K562 (cell line): ENCODE data around the gene ARHGAP26. TPM values are rescaled to one million over a fixed set of nuclear protein-coding genes. Genes with fewer than 3 reads are reported as not detected.

ENCODE experiments used
- ETV1 ChIP-seq: fragments of 450-650 bp; conservative IDR thresholded peaks from 2 replicates; pipeline ENCODE4 v1.6.1; 2016; ENCODE audit warnings: missing genetic modification characterization, control low read depth, low read depth, missing compliant biosample characterization
- FOXM1 ChIP-seq, 2 experiments: fragments of 450-650 bp in 1 of 2; sonication (generic) in 1 of 2; formaldehyde crosslinking in 1 of 2; IDR thresholded peaks; 2 replicates each; pipeline versions ENCODE4 v1.6.1 to v1.9.0; 2017 to 2022; ENCODE audit warnings: low read depth in 2 of 2, mild to moderate bottlenecking in 2 of 2, missing genetic modification reagents in 1 of 2, moderate library complexity in 1 of 2
- HDAC8 ChIP-seq: fragments of 450-650 bp; IDR thresholded peaks from 2 replicates; pipeline ENCODE4 v1.6.1; 2016; ENCODE audit warnings: mild to moderate bottlenecking, missing genetic modification characterization, moderate library complexity, missing compliant biosample characterization
- NCOA6 ChIP-seq: fragments of 450-650 bp; IDR thresholded peaks from 2 replicates; pipeline ENCODE4 v1.6.1; 2017; ENCODE audit warnings: mild to moderate bottlenecking
- RBM22 ChIP-seq: fragments of 200-400 bp; formaldehyde crosslinking; IDR thresholded peaks from 2 replicates; pipeline ENCODE4 v1.6.1; 2018; ENCODE audit warnings: low read length, low read depth; ENCODE audit not compliant: poor library complexity, severe bottlenecking
- SMAD1 ChIP-seq: fragments of 150-350 bp; IDR thresholded peaks from 2 replicates; pipeline ENCODE4 v1.6.1; 2014; ENCODE audit warnings: low read length, low read depth; ENCODE audit not compliant: partially characterized antibody
- SMARCE1 ChIP-seq: fragments of 450-650 bp; IDR thresholded peaks from 2 replicates; pipeline ENCODE4 v1.7.1; 2016; ENCODE audit warnings: mild to moderate bottlenecking
- TCFL5 ChIP-seq: fragments of 250-450 bp; sonication (Bioruptor Pico); conservative IDR thresholded peaks from 2 replicates; pipeline ENCODE4 v1.6.1; 2021; ENCODE audit warnings: mild to moderate bottlenecking, moderate library complexity, matching md5 sums
- ZNF197 ChIP-seq: fragments of 200-800 bp; sonication (Bioruptor generic); IDR thresholded peaks from 2 replicates; pipeline ENCODE4 v1.6.1; 2016; ENCODE audit warnings: low read depth, missing genetic modification characterization, missing compliant biosample characterization
- ZNF584 ChIP-seq: fragments of 200-800 bp; sonication (Bioruptor generic); IDR thresholded peaks from 2 replicates; pipeline ENCODE4 v1.6.1; 2016; ENCODE audit warnings: low read depth, mild to moderate bottlenecking, missing genetic modification characterization, missing compliant biosample characterization
- ZNF589 ChIP-seq: fragments of 200-800 bp; sonication (Bioruptor generic); IDR thresholded peaks from 2 replicates; pipeline ENCODE4 v1.6.1; 2016; ENCODE audit warnings: low read depth, missing genetic modification characterization, missing compliant biosample characterization
- ZNF717 ChIP-seq: fragments of 250-450 bp; sonication (Bioruptor Pico); IDR thresholded peaks from 2 replicates; pipeline ENCODE4 v1.5.0; 2021
- polyA plus RNA-seq, 8 experiments: library from polyadenylated mRNA; depleted of rRNA in 4 of 8; stranded (reverse) in 5 of 8; unstranded in 3 of 8; fragments of >200 nt; fragmentation: Nextera tagmentation in 2 of 8; fragmentation: Illumina TruSeq in 1 of 8; extraction: Ambion mirVana in 2 of 8; extraction: Trizol in 1 of 8; gene quantifications; 2 replicates each; pipeline versions ENCODE4 v1.2.1 to v1.2.3, GENCODE V29; 2011 to 2014; ENCODE audit warnings: inconsistent platforms in 1 of 8, missing spikeins in 1 of 8
- total RNA-seq, 7 experiments: library from RNA; depleted of rRNA in 6 of 7; stranded (reverse); fragments of >200 nt in 6 of 7; fragmentation: Illumina TruSeq in 2 of 7; extraction: Trizol in 2 of 7; gene quantifications; 2 replicates each; pipeline versions ENCODE4 v1.2.1 to v1.2.3, GENCODE V29; 2011 to 2021; ENCODE audit warnings: low replicate concordance in 1 of 7
- TF ChIP-seq, protein P1 (sequence below): fragments of 150-350 bp; conservative IDR thresholded peaks from 2 replicates; pipeline ENCODE4 v1.6.1; 2014; ENCODE audit warnings: low read length
- TF ChIP-seq, protein P2 (sequence below): sonication (generic); IDR thresholded peaks from 2 replicates; pipeline ENCODE4 v1.6.1; 2016
- TF ChIP-seq, protein P3 (sequence below), 2 experiments: fragments of 450-650 bp; IDR thresholded peaks; 2 replicates each; pipeline ENCODE4 v1.6.1; 2016
- TF ChIP-seq, protein P4 (sequence below): IDR thresholded peaks from 2 replicates; pipeline ENCODE4 v1.6.1; 2014; ENCODE audit warnings: antibody characterized with exemption

ARHGAP26 gene
- total and polyA plus RNA-seq, 9 of the 15 experiments (the other 6 are each of a cell fraction or from before 2014, with no cell fraction given) = 0.13 to 1.1 (median 0.55) TPM

DNA sequence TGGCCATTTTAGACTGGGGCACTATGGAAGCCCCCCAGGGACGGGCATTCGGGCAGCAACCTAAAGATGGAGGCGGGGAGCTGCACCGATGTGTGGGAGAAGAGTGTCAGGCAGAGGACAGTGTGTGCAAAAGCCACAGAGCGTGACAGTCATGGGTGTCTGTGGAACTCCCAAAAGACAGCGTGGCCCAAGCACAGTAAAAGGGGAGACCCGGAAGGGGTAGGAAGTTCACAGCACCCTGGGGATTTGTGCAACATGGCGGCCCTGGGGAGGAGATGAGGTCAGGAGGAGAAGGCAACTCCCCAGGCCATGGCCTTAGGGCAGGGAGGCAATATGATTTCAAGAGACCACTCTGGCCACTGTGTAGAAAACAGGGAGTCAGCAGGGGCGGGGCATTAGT lies 45.4 kb upstream of the ARHGAP26 start (continued):
- TF ChIP-seq FOXM1 (IDR thresholded peaks at IDR 0.05; ENCODE audit: low read depth) (no peak), FOXM1 (CRISPR knock-in tag; IDR thresholded peaks at IDR 0.05; ENCODE audit: low read depth) (no peak), HDAC8 (peak; percentile 30; the same call in 1 of the 2 replicates), SMAD1 (no peak), ZNF717 (CRISPR knock-in tag) (no peak), ZNF589 (CRISPR knock-in tag) (no peak; the same call in 1 of the 2 replicates), ZNF197 (CRISPR knock-in tag) (0 out of 2 replicates have a peak, but pooled peaks have one; percentile 9), NCOA6 (no peak), ZNF584 (CRISPR knock-in tag) (0 out of 2 replicates have a peak, but pooled peaks have one; percentile 45), RBM22 (no peak), ETV1 (tag) (no peak), TCFL5 (CRISPR knock-in tag) (no peak), SMARCE1 (no peak)
- TF ChIP-seq, protein P1, sequence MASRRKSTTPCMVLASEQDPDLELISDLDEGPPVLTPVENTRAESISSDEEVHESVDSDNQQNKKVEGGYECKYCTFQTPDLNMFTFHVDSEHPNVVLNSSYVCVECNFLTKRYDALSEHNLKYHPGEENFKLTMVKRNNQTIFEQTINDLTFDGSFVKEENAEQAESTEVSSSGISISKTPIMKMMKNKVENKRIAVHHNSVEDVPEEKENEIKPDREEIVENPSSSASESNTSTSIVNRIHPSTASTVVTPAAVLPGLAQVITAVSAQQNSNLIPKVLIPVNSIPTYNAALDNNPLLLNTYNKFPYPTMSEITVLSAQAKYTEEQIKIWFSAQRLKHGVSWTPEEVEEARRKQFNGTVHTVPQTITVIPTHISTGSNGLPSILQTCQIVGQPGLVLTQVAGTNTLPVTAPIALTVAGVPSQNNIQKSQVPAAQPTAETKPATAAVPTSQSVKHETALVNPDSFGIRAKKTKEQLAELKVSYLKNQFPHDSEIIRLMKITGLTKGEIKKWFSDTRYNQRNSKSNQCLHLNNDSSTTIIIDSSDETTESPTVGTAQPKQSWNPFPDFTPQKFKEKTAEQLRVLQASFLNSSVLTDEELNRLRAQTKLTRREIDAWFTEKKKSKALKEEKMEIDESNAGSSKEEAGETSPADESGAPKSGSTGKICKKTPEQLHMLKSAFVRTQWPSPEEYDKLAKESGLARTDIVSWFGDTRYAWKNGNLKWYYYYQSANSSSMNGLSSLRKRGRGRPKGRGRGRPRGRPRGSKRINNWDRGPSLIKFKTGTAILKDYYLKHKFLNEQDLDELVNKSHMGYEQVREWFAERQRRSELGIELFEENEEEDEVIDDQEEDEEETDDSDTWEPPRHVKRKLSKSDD = no peak
- TF ChIP-seq, protein P2, sequence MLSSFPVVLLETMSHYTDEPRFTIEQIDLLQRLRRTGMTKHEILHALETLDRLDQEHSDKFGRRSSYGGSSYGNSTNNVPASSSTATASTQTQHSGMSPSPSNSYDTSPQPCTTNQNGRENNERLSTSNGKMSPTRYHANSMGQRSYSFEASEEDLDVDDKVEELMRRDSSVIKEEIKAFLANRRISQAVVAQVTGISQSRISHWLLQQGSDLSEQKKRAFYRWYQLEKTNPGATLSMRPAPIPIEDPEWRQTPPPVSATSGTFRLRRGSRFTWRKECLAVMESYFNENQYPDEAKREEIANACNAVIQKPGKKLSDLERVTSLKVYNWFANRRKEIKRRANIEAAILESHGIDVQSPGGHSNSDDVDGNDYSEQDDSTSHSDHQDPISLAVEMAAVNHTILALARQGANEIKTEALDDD = no peak
- TF ChIP-seq, protein P3, sequence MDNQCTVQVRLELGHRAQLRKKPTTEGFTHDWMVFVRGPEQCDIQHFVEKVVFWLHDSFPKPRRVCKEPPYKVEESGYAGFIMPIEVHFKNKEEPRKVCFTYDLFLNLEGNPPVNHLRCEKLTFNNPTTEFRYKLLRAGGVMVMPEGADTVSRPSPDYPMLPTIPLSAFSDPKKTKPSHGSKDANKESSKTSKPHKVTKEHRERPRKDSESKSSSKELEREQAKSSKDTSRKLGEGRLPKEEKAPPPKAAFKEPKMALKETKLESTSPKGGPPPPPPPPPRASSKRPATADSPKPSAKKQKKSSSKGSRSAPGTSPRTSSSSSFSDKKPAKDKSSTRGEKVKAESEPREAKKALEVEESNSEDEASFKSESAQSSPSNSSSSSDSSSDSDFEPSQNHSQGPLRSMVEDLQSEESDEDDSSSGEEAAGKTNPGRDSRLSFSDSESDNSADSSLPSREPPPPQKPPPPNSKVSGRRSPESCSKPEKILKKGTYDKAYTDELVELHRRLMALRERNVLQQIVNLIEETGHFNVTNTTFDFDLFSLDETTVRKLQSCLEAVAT (IDR thresholded peaks at IDR 0.05) = no peak
- TF ChIP-seq, protein P4, sequence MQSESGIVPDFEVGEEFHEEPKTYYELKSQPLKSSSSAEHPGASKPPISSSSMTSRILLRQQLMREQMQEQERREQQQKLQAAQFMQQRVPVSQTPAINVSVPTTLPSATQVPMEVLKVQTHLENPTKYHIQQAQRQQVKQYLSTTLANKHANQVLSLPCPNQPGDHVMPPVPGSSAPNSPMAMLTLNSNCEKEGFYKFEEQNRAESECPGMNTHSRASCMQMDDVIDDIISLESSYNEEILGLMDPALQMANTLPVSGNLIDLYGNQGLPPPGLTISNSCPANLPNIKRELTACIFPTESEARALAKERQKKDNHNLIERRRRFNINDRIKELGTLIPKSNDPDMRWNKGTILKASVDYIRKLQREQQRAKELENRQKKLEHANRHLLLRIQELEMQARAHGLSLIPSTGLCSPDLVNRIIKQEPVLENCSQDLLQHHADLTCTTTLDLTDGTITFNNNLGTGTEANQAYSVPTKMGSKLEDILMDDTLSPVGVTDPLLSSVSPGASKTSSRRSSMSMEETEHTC = no peak
